Mesenchymal stem cell (in vitro differentiated cells and primary cell): ENCODE data around the gene TSSK2.

Experiments used
- DNase-seq: peaks from one replicate; pipeline ENCODE4 v3.0.0-alpha.2; 2013
- H2AFZ ChIP-seq: one replicate; pipeline ENCODE4 v1.6.1; 2013; ENCODE audit warnings: low read depth, mild to moderate bottlenecking, control low read depth, inconsistent platforms, low read length, moderate library complexity
- H2AK5ac ChIP-seq: 2 replicates; pipeline ENCODE4 v1.6.1; 2013; ENCODE audit warnings: low read length, moderate library complexity, mild to moderate bottlenecking, inconsistent platforms; ENCODE audit not compliant: severe bottlenecking
- H2BK120ac ChIP-seq: one replicate; pipeline ENCODE4 v1.6.1; 2013; ENCODE audit warnings: low read depth, mild to moderate bottlenecking, inconsistent platforms, low read length, moderate library complexity
- H2BK12ac ChIP-seq, 2 experiments: one replicate each; pipeline ENCODE4 v1.6.1; 2013; ENCODE audit warnings: inconsistent platforms in 2 of 2, low read length in 2 of 2, mild to moderate bottlenecking in 2 of 2, moderate library complexity in 2 of 2, control low read depth in 1 of 2
- H2BK15ac ChIP-seq: one replicate; pipeline ENCODE4 v1.6.1; 2013; ENCODE audit warnings: mild to moderate bottlenecking, low read depth, inconsistent platforms; ENCODE audit not compliant: poor library complexity, severe bottlenecking
- H2BK5ac ChIP-seq: 2 replicates; pipeline ENCODE4 v1.6.1; 2013; ENCODE audit warnings: low read depth, mild to moderate bottlenecking, low read length, control low read depth, inconsistent platforms; ENCODE audit not compliant: poor library complexity, severe bottlenecking
- H3K14ac ChIP-seq, 2 experiments: one replicate each; pipeline ENCODE4 v1.6.1; 2013; ENCODE audit warnings: inconsistent platforms in 2 of 2, low read length in 2 of 2, control low read depth in 1 of 2, mild to moderate bottlenecking in 1 of 2, moderate library complexity in 1 of 2
- H3K18ac ChIP-seq, 2 experiments: one replicate each; pipeline ENCODE4 v1.6.1; 2013; ENCODE audit warnings: inconsistent platforms in 2 of 2, low read length in 2 of 2, control low read depth in 1 of 2, low read depth in 1 of 2, mild to moderate bottlenecking in 1 of 2
- H3K23ac ChIP-seq, 2 experiments: one replicate each; pipeline ENCODE4 v1.6.1; 2013; ENCODE audit warnings: inconsistent platforms in 2 of 2, low read length in 2 of 2, mild to moderate bottlenecking in 2 of 2, moderate library complexity in 2 of 2, control low read depth in 1 of 2
- H3K27ac ChIP-seq: 2 replicates; pipeline ENCODE4 v1.5.1; 2013; ENCODE audit warnings: mild to moderate bottlenecking, moderate library complexity, low read length, control low read depth, inconsistent platforms; ENCODE audit not compliant: poor library complexity, severe bottlenecking
- H3K27me3 ChIP-seq, 2 experiments: 2 replicates each; pipeline versions ENCODE4 v1.6.1 to v1.7.0; 2013; ENCODE audit warnings: low read length in 2 of 2, mild to moderate bottlenecking in 2 of 2, moderate library complexity in 2 of 2, control low read depth in 1 of 2, inconsistent platforms in 1 of 2; ENCODE audit not compliant: control insufficient read depth in 1 of 2, insufficient read depth in 1 of 2
- H3K36me3 ChIP-seq, 2 experiments: 2 replicates each; pipeline versions ENCODE4 v1.6.1 to v1.7.0; 2013; ENCODE audit warnings: low read length in 2 of 2, control low read depth in 1 of 2, inconsistent platforms in 1 of 2, low read depth in 1 of 2, mild to moderate bottlenecking in 1 of 2; ENCODE audit not compliant: insufficient read depth in 2 of 2, control insufficient read depth in 1 of 2
- H3K4ac ChIP-seq, 2 experiments: one replicate each; pipeline ENCODE4 v1.6.1; 2013; ENCODE audit warnings: inconsistent platforms in 2 of 2, low read length in 2 of 2, mild to moderate bottlenecking in 2 of 2, moderate library complexity in 2 of 2, control low read depth in 1 of 2, low read depth in 1 of 2
- H3K4me1 ChIP-seq: 2 replicates; pipeline ENCODE4 v1.6.1; 2013; ENCODE audit warnings: low read depth, low read length, control low read depth; ENCODE audit not compliant: control insufficient read depth, insufficient read depth
- H3K4me2 ChIP-seq: 2 replicates; pipeline ENCODE4 v1.6.1; 2013; ENCODE audit warnings: low read length, mild to moderate bottlenecking, inconsistent platforms; ENCODE audit not compliant: poor library complexity, severe bottlenecking
- H3K4me3 ChIP-seq, 2 experiments: 2 replicates each; pipeline versions ENCODE4 v1.5.1 to v1.7.0; 2013; ENCODE audit warnings: low read length in 2 of 2, mild to moderate bottlenecking in 2 of 2, control low read depth in 1 of 2, low read depth in 1 of 2; ENCODE audit not compliant: insufficient read depth in 1 of 2
- H3K79me1 ChIP-seq: replicated peaks from 2 replicates; pipeline ENCODE4 v1.6.1; 2013; ENCODE audit warnings: mild to moderate bottlenecking, control low read depth, low read length, inconsistent platforms; ENCODE audit not compliant: poor library complexity, severe bottlenecking
- H3K9ac ChIP-seq: 2 replicates; pipeline ENCODE4 v1.7.0; 2013; ENCODE audit warnings: mild to moderate bottlenecking, low read length, moderate library complexity
- H3K9me3 ChIP-seq: 2 replicates; pipeline ENCODE4 v1.7.0; 2013; ENCODE audit warnings: mild to moderate bottlenecking, low read length; ENCODE audit not compliant: control insufficient read depth
- H4K8ac ChIP-seq: one replicate; pipeline ENCODE4 v1.6.1; 2013; ENCODE audit warnings: inconsistent platforms, mild to moderate bottlenecking, low read length, moderate library complexity
- H4K91ac ChIP-seq: one replicate; pipeline ENCODE4 v1.6.1; 2013; ENCODE audit warnings: mild to moderate bottlenecking, low read length, inconsistent platforms
- WGBS: methylation state at CpG from one replicate; pipeline ENCODE4 v1.1.7; 2013; ENCODE audit warnings: mixed read lengths; 5-methylcytosine and 5-hydroxymethylcytosine counted together

The TSSK2 gene

DNA sequence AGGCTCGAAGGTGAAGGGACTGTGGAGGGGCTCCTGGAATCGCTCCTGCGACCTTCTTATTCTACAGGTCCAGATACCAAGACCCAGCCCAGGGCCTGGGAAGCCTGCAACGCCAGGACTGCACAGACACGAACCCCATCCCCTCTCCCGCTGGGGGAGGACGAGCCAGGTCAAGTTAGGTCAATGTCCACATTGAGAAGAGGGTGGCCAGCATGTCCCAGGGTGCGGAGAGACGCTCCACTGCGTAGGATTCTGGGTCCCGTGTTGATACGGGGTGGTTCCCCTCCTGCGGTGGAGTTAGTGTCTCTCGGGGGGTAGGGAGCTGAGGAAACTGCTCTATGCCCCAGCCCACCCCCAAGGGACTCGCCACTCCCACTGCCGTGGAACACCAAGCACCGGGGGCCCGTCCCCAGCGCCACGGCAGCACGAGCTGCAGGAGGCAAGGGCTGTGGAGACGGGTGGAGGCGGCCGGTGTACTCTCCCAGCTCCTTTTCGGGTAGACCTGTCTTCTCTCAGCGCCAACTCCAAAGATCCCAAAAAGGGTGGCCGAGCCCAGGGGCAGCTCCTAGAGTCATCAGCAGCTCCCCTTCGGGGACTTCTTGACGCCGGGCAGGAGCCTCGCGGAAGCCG is 17.4 kb downstream of the TSSK2 start:
- Histone ChIP-seq H2BK5ac (no peak overlapping the region), H3K9me3 (peaks cover 10% of the 10 kb centered on the region), H3K4me3 (no peak overlapping the region), H3K4ac (no peak overlapping the region), H3K4me2 (no peak overlapping the region), H3K23ac (no peak overlapping the region), H3K18ac (no peak overlapping the region), H2BK12ac (no peak overlapping the region), H3K4me1 (peaks cover 9% of the 10 kb centered on the region), H3K9ac (no peak overlapping the region), H3K27ac (no peak overlapping the region), H3K79me1 (no peaks in the 10 kb centered on the region), H4K8ac (no peak overlapping the region), H2AK5ac (no peak overlapping the region), H2BK15ac (no peak overlapping the region), H3K14ac (no peak overlapping the region), H2AFZ (no peak overlapping the region), H3K27me3 (peaks cover 57 to 59% of the 10 kb centered on the region in 2 experiments), H2BK120ac (no peak overlapping the region), H3K36me3 (no peaks in the 10 kb centered on the region), H4K91ac (no peak overlapping the region)
- 68% methylated on average over 28 of the region's 33 CpGs for WGBS
- DNase-seq: no peak

DNA sequence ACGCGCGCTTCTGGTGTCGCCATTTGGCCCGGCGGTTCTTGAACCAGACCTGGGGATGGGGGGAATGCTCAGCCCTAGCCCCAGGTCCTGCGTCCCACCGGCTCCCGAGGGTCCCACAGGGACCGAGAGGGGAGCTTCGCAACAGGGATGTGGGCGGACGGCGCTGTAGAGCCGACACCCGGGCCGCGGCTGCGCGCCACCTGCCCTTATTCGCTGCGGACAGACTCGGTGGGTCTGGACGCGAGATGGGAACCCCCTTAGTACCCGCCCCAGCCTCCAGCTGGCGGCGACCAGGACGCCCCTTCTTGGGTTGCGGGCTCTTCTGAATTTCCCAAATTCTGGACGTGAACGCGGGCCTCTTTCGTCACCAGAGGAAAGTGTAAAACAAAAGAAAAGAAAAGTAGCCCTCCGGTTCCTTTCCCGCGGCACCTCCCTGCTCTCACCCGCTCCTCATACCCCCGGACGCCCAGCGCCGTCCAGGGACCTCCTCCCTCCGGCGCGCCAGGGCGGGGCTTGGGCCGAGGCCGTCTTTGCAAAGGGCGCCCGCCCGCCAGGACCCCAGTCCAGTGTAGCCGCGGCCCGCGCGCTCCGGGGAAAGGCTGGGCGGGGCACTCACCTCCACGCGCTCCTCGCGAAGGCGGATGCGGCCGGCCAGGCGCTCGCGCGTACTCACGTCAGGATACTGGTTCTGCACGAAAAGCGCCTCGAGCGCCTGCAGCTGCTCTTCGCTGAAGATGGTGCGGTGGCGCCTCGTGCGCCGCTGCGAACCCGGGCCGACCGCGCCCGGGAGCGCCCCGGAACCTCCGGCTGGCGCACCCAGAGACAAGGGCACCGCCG is 18.2 kb downstream of the TSSK2 start:
- Histone ChIP-seq H3K18ac (no peak overlapping the region), H3K27ac (no peak overlapping the region), H3K4me2 (peak overlapping the region; percentile 28), H4K8ac (no peak overlapping the region), H2BK5ac (no peak overlapping the region), H3K14ac (no peak overlapping the region), H3K4me1 (peaks cover 7% of the 10 kb centered on the region), H3K4me3 (no peak overlapping the region), H3K27me3 (peaks cover 61 to 62% of the 10 kb centered on the region in 2 experiments), H3K23ac (no peak overlapping the region), H2BK12ac (no peak overlapping the region), H3K36me3 (no peaks in the 10 kb centered on the region), H2BK120ac (no peak overlapping the region), H4K91ac (no peak overlapping the region), H3K79me1 (no peaks in the 10 kb centered on the region), H2AFZ (no peak overlapping the region), H2AK5ac (no peak overlapping the region), H3K9me3 (peaks cover 14% of the 10 kb centered on the region), H3K4ac (no peak overlapping the region), H2BK15ac (no peak overlapping the region), H3K9ac (no peak overlapping the region)
- no peak for DNase-seq
- WGBS: 11% methylated on average over 89 of the region's 92 CpGs

DNA sequence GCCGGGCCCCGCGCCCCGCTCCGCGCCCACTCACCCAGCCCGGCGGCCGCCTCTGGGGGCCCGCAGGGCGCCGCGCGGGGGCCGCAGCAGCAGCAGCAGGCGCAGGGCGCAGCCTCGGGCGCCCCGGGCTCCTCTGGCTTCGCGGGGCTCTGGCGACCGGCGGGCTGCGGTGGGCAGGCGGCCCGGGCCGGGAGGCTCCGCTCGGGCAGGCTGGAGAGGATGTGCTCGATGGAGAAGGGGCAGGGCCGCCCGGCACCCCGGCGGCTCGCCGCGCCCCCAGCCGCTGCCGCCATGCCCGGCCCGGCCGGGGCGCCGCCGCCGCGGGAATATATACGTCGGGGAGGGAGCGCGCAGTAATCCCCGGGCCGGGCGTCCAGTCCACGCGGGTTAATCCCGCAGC is 18.9 kb downstream of the TSSK2 start, which contains the start of gene GSC2:
Gene GSC2 (minus strand): TSS at position 302 of the 400 bp plus-strand sequence. CDS start 9 bp downstream, at position 293.
- no peak within 1 kb of the TSS for H3K4ac ChIP-seq
- no peak within 1 kb of the TSS for H3K4me3 ChIP-seq
- no peak within 1 kb of the TSS for H3K27ac ChIP-seq
- H2BK5ac ChIP-seq: no peak within 1 kb of the TSS
- peaks cover 7% of the 10 kb centered on the region for H3K4me1 ChIP-seq
- H3K36me3 ChIP-seq: no peaks in the 10 kb centered on the region
- DNase-seq: no peak
- H2BK12ac ChIP-seq: no peak within 1 kb of the TSS
- H3K23ac ChIP-seq: no peak within 1 kb of the TSS
- H2AFZ ChIP-seq: no peak within 1 kb of the TSS
- H3K27me3 ChIP-seq: peaks cover 63 to 64% of the 10 kb centered on the region in 2 experiments
- no peak within 1 kb of the TSS for H2BK15ac ChIP-seq
- H3K4me2 ChIP-seq: peak within 1 kb of the TSS; percentile 28
- WGBS: 5% methylated on average over 25 of the region's 59 CpGs
- H3K14ac ChIP-seq: peak within 1 kb of the TSS in 1 of 2 experiments; percentile 71
- no peak within 1 kb of the TSS for H2AK5ac ChIP-seq
- no peak within 1 kb of the TSS for H3K18ac ChIP-seq
- H3K9me3 ChIP-seq: peaks cover 14% of the 10 kb centered on the region
- no peak within 1 kb of the TSS for H3K9ac ChIP-seq
- H4K8ac ChIP-seq: no peak within 1 kb of the TSS
- no peaks in the 10 kb centered on the region for H3K79me1 ChIP-seq
- no peak within 1 kb of the TSS for H2BK120ac ChIP-seq
- no peak within 1 kb of the TSS for H4K91ac ChIP-seq
